K562 (cell line): ENCODE results near the gene LMO4. TPM values are rescaled to one million over a fixed set of nuclear protein-coding genes. Genes with fewer than 3 reads are reported as not detected.

Experiments used
- ATAC-seq: fragments of 200-7000 bp; cut with Tn5 transposase; 3 replicates; pipeline ENCODE4 v1.9.1; 2020; ENCODE audit warnings: moderate library complexity
- BruUV-seq: library from RNA; stranded (reverse); fragments of 400-500 nt; replicated peaks from 2 replicates; lab custom pipeline; 2021; lab: Mats Ljungman, UMichigan
- CTCF ChIA-PET: fragments of 300-600 bp; formaldehyde crosslinking; extraction: SDS; loops from one replicate; lab custom pipeline; 2021; ENCODE audit warnings: low intra/inter-chr PET ratio; lab: Yijun Ruan, JAX
- POLR2A ChIA-PET: fragments of 300-600, 350-650 bp; sonication (Branson Sonifier 250); formaldehyde crosslinking; extraction: SDS; loops from one replicate; lab custom pipeline; 2021; ENCODE audit warnings: antibody characterized with exemption, inconsistent platforms; lab: Yijun Ruan, JAX
- DNase-seq, 4 experiments: peaks; one replicate each; pipeline versions ENCODE4 v3.0.0 to v3.0.0-alpha.2; 2011 to 2018; ENCODE audit warnings: low spot score in 3 of 4, mixed read lengths in 3 of 4; ENCODE audit errors: extremely low read depth in 1 of 4
- FAIRE-seq: peaks from 2 replicates; lab custom pipeline; 2011; peaks lifted over from hg19 to GRCh38; lab: Jason Lieb, UNC
- H2AFZ ChIP-seq: 2 replicates; pipeline ENCODE4 v1.6.0; 2011; ENCODE audit warnings: low read depth, low read length, control low read depth, inconsistent platforms
- H3K27ac ChIP-seq: fragments of 200-600 bp; 3 replicates; pipeline ENCODE4 v1.8.0; 2011; ENCODE audit warnings: low read depth, mild to moderate bottlenecking, control low read depth, inconsistent platforms, low read length, moderate library complexity, mixed read lengths; ENCODE audit errors: extremely low read depth
- H3K27me3 ChIP-seq, 2 experiments: fragments of 300-600 bp in 1 of 2; 2 replicates in 1 of 2; 3 replicates in 1 of 2; pipeline versions ENCODE4 v1.6.0 to v1.8.0; 2011; ENCODE audit warnings: inconsistent platforms in 2 of 2, low read length in 2 of 2, mild to moderate bottlenecking in 1 of 2, mixed read lengths in 1 of 2, moderate library complexity in 1 of 2; ENCODE audit not compliant: control insufficient read depth in 2 of 2, insufficient read depth in 2 of 2
- H3K36me3 ChIP-seq: fragments of 300-600 bp; 3 replicates; pipeline ENCODE4 v1.8.0; 2011; ENCODE audit warnings: mild to moderate bottlenecking, low read length, inconsistent platforms; ENCODE audit not compliant: control insufficient read depth, insufficient read depth
- H3K4me1 ChIP-seq, 2 experiments: fragments of 200-600 bp in 1 of 2; replicated peaks in 1 of 2; 2 replicates in 1 of 2; 3 replicates in 1 of 2; pipeline versions ENCODE4 v1.5.1 to v1.8.0; 2011; ENCODE audit warnings: inconsistent platforms in 2 of 2, low read length in 2 of 2, mild to moderate bottlenecking in 1 of 2, mixed read lengths in 1 of 2, moderate library complexity in 1 of 2; ENCODE audit not compliant: control insufficient read depth in 2 of 2, insufficient read depth in 2 of 2
- H3K4me2 ChIP-seq: 2 replicates; pipeline ENCODE4 v1.6.1; 2011; ENCODE audit warnings: low read length, control low read depth, inconsistent platforms, mixed read lengths; ENCODE audit not compliant: insufficient read depth
- H3K4me3 ChIP-seq: fragments of 200-600 bp; sonication (generic), shearing (Covaris generic); 2 replicates; pipeline ENCODE4 v1.5.1; 2016; ENCODE audit warnings: control low read depth, inconsistent platforms
- H3K79me2 ChIP-seq: fragments of 200-600 bp; 3 replicates; pipeline ENCODE4 v1.8.0; 2011; ENCODE audit warnings: low read length, inconsistent platforms; ENCODE audit not compliant: control insufficient read depth, insufficient read depth
- H3K9ac ChIP-seq, 2 experiments: 2 replicates each; pipeline versions ENCODE4 v1.6.0 to v1.6.1; 2011; ENCODE audit warnings: low read depth in 2 of 2, low read length in 2 of 2, control low read depth in 1 of 2, inconsistent platforms in 1 of 2, mild to moderate bottlenecking in 1 of 2, mixed read lengths in 1 of 2; ENCODE audit not compliant: insufficient read depth in 1 of 2
- H3K9me1 ChIP-seq: one replicate; pipeline ENCODE4 v1.6.0; 2011; ENCODE audit warnings: inconsistent platforms, mild to moderate bottlenecking, low read length, moderate library complexity; ENCODE audit not compliant: control insufficient read depth, insufficient read depth
- H3K9me3 ChIP-seq: replicated peaks from 2 replicates; pipeline ENCODE4 v1.5.1; 2011; ENCODE audit warnings: low read depth, low read length, inconsistent platforms; ENCODE audit not compliant: control insufficient read depth, insufficient read depth
- H4K20me1 ChIP-seq: replicated peaks from 2 replicates; pipeline ENCODE4 v1.6.1; 2011; ENCODE audit warnings: low read length, inconsistent platforms, mixed read lengths; ENCODE audit not compliant: control insufficient read depth, insufficient read depth
- CBFB ChIP-seq: sonication (generic); formaldehyde crosslinking; IDR thresholded peaks from 2 replicates; pipeline ENCODE4 v1.4.0; 2020; ENCODE audit warnings: mild to moderate bottlenecking, missing genetic modification reagents
- CXXC5 ChIP-seq: fragments of 250-450 bp; sonication (Bioruptor Pico); IDR thresholded peaks from 2 replicates; pipeline ENCODE4 v1.8.0; 2022; ENCODE audit warnings: inconsistent platforms, mild to moderate bottlenecking, moderate library complexity
- FOXK1 ChIP-seq: sonication (generic); formaldehyde crosslinking; IDR thresholded peaks from 2 replicates; pipeline ENCODE4 v1.8.0; 2022; ENCODE audit warnings: missing genetic modification reagents, mild to moderate bottlenecking, borderline replicate concordance
- FOXP1 ChIP-seq: sonication (generic); formaldehyde crosslinking; IDR thresholded peaks from 2 replicates; pipeline ENCODE4 v1.8.0; 2022; ENCODE audit warnings: mild to moderate bottlenecking, missing genetic modification reagents
- GABPA ChIP-seq: fragments of 200-800 bp; sonication (Bioruptor generic); conservative IDR thresholded peaks from 2 replicates; pipeline ENCODE4 v1.6.1; 2016; ENCODE audit warnings: low read depth, missing genetic modification characterization, missing compliant biosample characterization
- HDAC2 ChIP-seq: fragments of 450-650 bp; IDR thresholded peaks from 2 replicates; pipeline ENCODE4 v1.6.1; 2016; ENCODE audit warnings: mild to moderate bottlenecking
- HIVEP1 ChIP-seq: fragments of 250-450 bp; sonication (Bioruptor Pico); IDR thresholded peaks from 2 replicates; pipeline ENCODE4 v1.4.0; 2020; ENCODE audit warnings: mild to moderate bottlenecking
- KLF10 ChIP-seq: fragments of 250-450 bp; sonication (Bioruptor Pico); IDR thresholded peaks from 2 replicates; pipeline ENCODE4 v1.6.1; 2021; ENCODE audit warnings: matching md5 sums
- KLF16 ChIP-seq: IDR thresholded peaks from 2 replicates; pipeline ENCODE4 v1.6.1; 2016; ENCODE audit warnings: antibody characterized with exemption
- MLLT1 ChIP-seq, 2 experiments: fragments of 450-650 bp; IDR thresholded peaks; 2 replicates each; pipeline ENCODE4 v1.6.1; 2016
- SRF ChIP-seq, 2 experiments: fragments of 250-450, 450-650 bp in 1 of 2; sonication (Bioruptor Pico) in 1 of 2; sonication (generic) in 1 of 2; formaldehyde crosslinking; IDR thresholded peaks; 2 replicates each; pipeline versions ENCODE4 v1.5.0 to v1.5.1; 2020 to 2022; ENCODE audit warnings: mild to moderate bottlenecking in 1 of 2, missing genetic modification reagents in 1 of 2
- TAF7 ChIP-seq: fragments of 450-650 bp; IDR thresholded peaks from 2 replicates; pipeline ENCODE4 v1.6.1; 2016; ENCODE audit warnings: missing genetic modification characterization, missing compliant biosample characterization
- U2AF2 ChIP-seq: fragments of 200-400 bp; formaldehyde crosslinking; optimal IDR thresholded peaks from 2 replicates; pipeline ENCODE3; 2017; ENCODE audit warnings: low read depth, mild to moderate bottlenecking, low read length
- ZBTB11 ChIP-seq, 3 experiments: fragments of 200-800 bp in 1 of 3; fragments of 250-450 bp in 1 of 3; fragments of 450-650 bp in 1 of 3; sonication (Bioruptor Pico) in 1 of 3; sonication (Bioruptor generic) in 1 of 3; formaldehyde crosslinking in 1 of 3; IDR thresholded peaks; 2 replicates each; pipeline versions ENCODE4 v1.6.1 to v1.8.0; 2016 to 2022; ENCODE audit warnings: mild to moderate bottlenecking in 2 of 3, missing genetic modification characterization in 2 of 3, missing compliant biosample characterization in 1 of 3, moderate library complexity in 1 of 3
- ZBTB33 ChIP-seq: sonication (generic); formaldehyde crosslinking; IDR thresholded peaks from 2 replicates; pipeline ENCODE4 v1.8.1; 2023; ENCODE audit warnings: mild to moderate bottlenecking, missing genetic modification reagents
- ZNF695 ChIP-seq: fragments of 450-650 bp; formaldehyde crosslinking; IDR thresholded peaks from 2 replicates; pipeline ENCODE4 v1.4.0; 2020; ENCODE audit warnings: mild to moderate bottlenecking, moderate library complexity
- ZNF696 ChIP-seq: fragments of 250-450 bp; sonication (Bioruptor Pico); conservative IDR thresholded peaks from 2 replicates; pipeline ENCODE4 v1.4.0; 2020; ENCODE audit warnings: mild to moderate bottlenecking, moderate library complexity
- WGBS: fragments of 100-300 bp; shearing (Covaris generic); methylation state at CpG from one replicate; pipeline ENCODE4 v1.1.6; 2016; ENCODE audit warnings: low coverage, mixed read lengths; ENCODE audit not compliant: insufficient coverage; ENCODE audit errors: missing lambda C conversion rate; 5-methylcytosine and 5-hydroxymethylcytosine counted together
- in situ Hi-C: fragments of 300-500 bp; cut with MboI; formaldehyde crosslinking; loops from 4 replicates; pipeline ENCODE4 v1.15.0; 2018; ENCODE audit warnings: inconsistent platforms, mixed read lengths
- intact Hi-C: fragments of 100-400 bp; cut with micrococcal nuclease; formaldehyde crosslinking; loops from 2 replicates; pipeline ENCODE4 v1.14.2; 2022
- polyA plus RNA-seq, 8 experiments: library from polyadenylated mRNA; depleted of rRNA in 4 of 8; stranded (reverse) in 5 of 8; unstranded in 3 of 8; fragments of >200 nt; fragmentation: Nextera tagmentation in 2 of 8; fragmentation: Illumina TruSeq in 1 of 8; extraction: Ambion mirVana in 2 of 8; extraction: Trizol in 1 of 8; gene quantifications; 2 replicates each; pipeline versions ENCODE4 v1.2.1 to v1.2.3, GENCODE V29; 2011 to 2014; ENCODE audit warnings: inconsistent platforms in 1 of 8, missing spikeins in 1 of 8
- total RNA-seq, 7 experiments: library from RNA; depleted of rRNA in 6 of 7; stranded (reverse); fragments of >200 nt in 6 of 7; fragmentation: Illumina TruSeq in 2 of 7; extraction: Trizol in 2 of 7; gene quantifications; 2 replicates each; pipeline versions ENCODE4 v1.2.1 to v1.2.3, GENCODE V29; 2011 to 2021; ENCODE audit warnings: low replicate concordance in 1 of 7

LMO4 gene
- total and polyA plus RNA-seq, 9 of the 15 experiments (the other 6 are each of a cell fraction or from before 2014, with no cell fraction given): 3.1 to 35.3 (median 22.4) TPM

- Histone ChIP-seq H3K9ac (no peak overlapping the region), H3K27ac (no peak overlapping the region), H3K4me1 (no peaks in the 10 kb centered on the region), H3K4me3 (no peak overlapping the region), H3K9me1 (no peaks in the 10 kb centered on the region), H3K36me3 (no peaks in the 10 kb centered on the region), H2AFZ (no peak overlapping the region), H3K9me3 (no peaks in the 10 kb centered on the region), H4K20me1 (no peaks in the 10 kb centered on the region), H3K4me2 (no peak overlapping the region), H3K27me3 (no peaks in the 10 kb centered on the region), H3K79me2 (no peaks in the 10 kb centered on the region)
- FAIRE-seq (no peak), DNase-seq (no peak), ATAC-seq (no peak)
- POLR2A ChIA-PET: interaction anchor here (2.2 kb wide), 1 partner anchor 11 kb away, joined by 6 read pairs; no protein-coding TSS in a partner anchor
- CTCF ChIA-PET: no interaction called here
- BruUV-seq: no TSS peak
- TF ChIP-seq MLLT1 (IDR thresholded peaks at IDR 0.05) (no peak), HIVEP1 (CRISPR knock-in tag) (no peak), ZNF695 (CRISPR knock-in tag) (no peak), SRF (CRISPR knock-in tag; IDR thresholded peaks at IDR 0.05) (no peak), FOXP1 (CRISPR knock-in tag) (no peak), CXXC5 (CRISPR knock-in tag) (no peak), ZNF696 (CRISPR knock-in tag) (no peak), KLF16 (no peak), ZBTB33 (no peak), CBFB (no peak), HDAC2 (no peak), KLF10 (no peak), FOXK1 (CRISPR knock-in tag) (no peak), ZBTB11 (CRISPR knock-in tag; IDR thresholded peaks at IDR 0.05) (no peak), GABPA (tag) (no peak), U2AF2 (no peak), TAF7 (tag) (no peak)
- WGBS: 40% methylated on average over 5 of the region's 5 CpGs
- intact Hi-C loops (no loop called here), in situ Hi-C loops (no loop called here)
Measured at GRCh38 chr1:87356591-87356990, 27.9 kb downstream of the LMO4 start.
